GM21515 (cell line): ENCODE data around the gene DDI2.
"Not testable (repeated sequence)": the region's sequence is repeated elsewhere in the genome, so short reads cannot be mapped to it uniquely, and the experiment has no call there.

Experiments used
- ATAC-seq: cut with Tn5 transposase; IDR thresholded peaks from one replicate; pipeline ENCODE4 v1.9.1; 2021; ENCODE audit not compliant: unreplicated experiment

DDI2 gene

DNA sequence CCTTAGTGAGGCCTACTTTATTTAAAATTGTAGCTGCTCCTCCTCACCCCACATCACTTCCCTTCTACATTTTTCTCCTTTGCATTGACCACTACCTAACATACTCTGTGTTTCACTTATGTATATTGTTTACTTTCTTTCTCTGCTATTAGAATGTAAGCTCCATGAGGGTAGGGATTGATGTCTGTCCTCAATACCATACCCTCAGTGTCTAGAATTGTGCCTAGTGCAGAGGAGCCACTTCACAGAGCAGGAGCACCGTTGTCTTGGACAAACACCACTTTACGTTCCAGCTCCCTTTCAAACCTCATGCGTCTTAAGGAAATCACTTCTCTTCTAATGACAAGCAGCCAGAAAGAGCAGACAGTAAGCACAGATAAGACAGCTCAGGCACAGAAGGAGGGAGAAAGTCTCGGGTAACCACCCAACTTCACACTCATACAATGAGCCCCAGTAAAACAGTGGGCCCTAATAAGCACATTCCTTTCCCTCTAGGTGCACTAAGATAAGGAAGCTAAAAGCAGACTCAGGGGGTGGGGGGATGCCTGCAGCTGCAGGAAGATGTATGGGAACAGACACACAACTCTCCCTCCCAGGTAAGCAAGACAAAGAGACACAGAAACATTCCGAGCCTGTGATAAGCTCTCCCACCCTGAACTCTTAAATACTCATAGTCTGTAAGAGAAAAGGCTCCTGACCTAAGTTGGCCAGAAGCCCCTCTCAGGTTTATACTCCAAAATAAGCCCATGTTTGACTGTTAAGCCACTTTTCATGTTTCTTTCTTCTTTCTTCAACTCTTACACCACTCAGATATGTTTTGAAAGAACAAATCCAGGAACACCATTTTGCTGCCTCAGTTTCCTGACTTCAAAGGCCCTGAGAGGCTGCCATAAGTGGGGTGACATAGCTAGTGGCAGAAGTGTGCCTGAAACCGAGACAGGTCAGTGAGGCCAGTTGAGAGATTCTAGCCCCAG, 59.7 kb downstream of the DDI2 start:
- no peak for ATAC-seq

DNA sequence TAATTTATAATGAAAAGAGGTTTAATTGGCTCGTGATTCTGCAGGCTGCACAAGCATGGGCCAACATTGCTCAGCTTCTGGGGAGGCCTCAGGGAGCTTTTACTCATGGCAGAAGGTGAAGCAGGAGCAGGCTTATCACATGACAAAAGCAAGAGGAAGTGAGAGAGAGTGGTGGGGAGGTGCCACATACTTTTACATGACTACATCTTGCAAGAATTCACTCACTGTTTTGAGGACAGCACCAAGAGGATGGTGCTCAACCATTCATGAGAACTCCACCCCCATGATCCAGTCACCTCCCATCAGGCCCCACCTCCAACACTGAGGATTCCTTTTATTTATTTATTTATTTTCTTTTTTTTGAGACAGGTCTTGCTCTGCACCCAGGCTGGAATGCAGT, 61.3 kb downstream of the DDI2 start:
- ATAC-seq: no peak

DNA sequence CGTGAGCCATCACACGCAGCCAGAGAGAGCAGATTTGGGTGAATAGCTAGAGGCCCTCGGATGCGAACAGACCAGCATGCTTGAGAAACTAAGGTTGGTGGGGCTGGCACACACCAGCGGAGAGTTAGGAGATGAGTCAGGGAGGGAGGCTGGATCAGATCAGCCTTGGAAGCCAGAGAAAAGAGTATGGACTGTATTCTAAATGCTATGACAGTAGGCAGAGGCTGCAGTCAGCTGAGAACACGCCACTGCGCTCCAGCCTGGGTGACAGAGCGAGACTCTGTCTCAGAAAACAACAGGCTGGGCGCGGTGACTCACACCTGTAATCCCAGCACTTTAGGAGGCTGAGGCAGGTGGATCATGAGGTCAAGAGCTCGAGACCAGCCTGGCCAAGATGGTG, 62.9 kb downstream of the DDI2 start:
- ATAC-seq: no peak

DNA sequence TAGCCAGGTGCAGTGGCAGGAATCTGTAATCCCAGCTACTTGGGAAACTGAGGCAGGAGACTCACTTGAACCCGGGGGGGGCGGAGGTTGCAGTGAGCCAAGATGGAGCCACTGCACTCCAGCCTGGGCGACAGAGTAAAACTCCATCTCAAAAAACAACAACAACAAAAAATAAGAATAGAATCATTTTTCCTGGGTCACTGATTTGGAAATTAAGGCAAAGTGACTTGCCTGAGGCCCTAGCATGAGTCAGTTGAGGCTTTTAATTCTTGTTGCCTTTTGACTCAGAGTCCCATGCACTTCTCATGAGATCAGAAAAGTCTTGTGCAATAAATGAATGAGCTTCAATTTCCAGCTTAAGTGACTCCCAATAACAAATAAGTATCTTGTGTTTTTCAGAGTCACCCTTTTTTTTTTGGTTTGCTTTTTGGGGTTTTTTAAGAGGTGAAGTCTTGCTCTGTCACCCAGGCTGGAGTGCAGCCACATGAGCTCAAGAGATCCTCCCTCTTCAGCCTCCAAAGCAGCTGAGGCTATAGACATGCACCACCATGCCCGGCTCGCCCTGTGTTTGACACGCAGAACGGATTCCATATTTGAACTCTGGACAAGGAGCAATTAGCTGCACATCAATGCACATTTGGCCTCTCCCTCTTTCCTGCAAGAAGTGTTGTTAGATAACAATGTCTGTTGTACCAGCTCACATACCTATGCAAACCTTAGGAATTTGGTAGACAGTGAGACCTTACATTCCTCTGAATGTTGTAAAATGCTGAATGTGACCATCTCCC, 63.5 kb downstream of the DDI2 start:
- ATAC-seq: no peak

DNA sequence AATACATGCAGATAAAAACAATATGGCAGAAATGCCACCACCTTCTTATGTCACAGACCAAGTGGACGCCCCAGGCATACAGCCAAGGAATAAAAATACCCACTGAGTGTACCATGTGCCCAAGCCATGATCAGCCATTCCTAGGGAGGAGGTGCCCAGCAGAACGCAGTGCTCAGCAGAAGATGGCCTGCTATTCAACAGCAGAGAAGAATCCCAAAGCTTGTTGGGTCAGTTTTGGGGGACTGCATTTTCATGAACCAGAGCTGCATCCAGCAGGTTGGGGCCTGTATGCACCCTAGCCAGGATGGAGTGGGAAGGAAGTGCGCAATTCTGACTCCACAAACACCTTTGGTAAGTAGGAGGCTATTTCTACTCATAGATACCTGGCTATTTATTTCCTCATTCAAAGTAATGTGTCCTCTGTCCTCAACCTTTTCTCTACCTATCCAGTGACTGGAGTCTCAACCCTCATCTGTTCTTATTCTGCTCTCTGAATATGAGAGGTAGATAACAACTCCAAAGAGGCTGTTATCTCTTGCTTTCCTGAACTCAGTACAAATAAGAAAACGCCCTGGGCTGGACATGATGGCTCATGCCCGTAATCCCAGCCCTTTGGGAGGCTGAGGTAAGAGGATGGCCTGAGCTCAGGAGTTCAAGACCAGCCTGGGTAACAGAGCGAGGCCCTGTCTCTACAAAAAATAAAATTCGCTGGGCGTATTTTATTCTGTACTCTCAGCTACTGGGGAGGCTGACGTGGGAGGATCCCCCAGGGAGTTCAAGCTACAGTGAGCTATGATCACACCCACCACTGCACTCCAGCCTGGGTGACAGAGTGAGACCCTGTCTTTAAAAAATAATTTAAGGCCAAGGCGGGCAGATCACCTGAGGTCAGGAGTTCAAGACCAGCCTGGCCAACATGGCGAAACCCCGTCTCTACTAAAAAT, 64.4 kb downstream of the DDI2 start:
- ATAC-seq: no peak

DNA sequence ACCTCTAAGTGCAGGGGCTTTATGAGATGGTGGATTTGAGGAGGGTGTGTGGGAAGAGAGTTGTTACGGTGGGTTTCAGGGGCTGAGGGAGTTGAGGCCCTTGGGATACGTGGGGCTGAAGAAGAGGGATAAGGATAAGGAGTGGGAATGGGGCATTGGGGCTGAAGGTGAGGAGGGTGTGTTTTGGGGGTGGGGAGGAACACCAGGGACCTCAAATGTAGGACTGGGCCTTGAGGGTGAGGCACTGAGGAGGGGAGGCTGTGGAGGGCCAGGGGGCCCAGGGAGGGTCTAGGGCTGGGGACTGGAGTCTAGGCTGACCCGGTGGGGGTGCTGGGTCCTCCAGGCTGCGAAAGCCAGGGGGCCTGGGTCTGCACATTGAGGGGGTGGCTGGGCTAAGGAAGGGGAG, 65.7 kb downstream of the DDI2 start:
- no peak for ATAC-seq

DNA sequence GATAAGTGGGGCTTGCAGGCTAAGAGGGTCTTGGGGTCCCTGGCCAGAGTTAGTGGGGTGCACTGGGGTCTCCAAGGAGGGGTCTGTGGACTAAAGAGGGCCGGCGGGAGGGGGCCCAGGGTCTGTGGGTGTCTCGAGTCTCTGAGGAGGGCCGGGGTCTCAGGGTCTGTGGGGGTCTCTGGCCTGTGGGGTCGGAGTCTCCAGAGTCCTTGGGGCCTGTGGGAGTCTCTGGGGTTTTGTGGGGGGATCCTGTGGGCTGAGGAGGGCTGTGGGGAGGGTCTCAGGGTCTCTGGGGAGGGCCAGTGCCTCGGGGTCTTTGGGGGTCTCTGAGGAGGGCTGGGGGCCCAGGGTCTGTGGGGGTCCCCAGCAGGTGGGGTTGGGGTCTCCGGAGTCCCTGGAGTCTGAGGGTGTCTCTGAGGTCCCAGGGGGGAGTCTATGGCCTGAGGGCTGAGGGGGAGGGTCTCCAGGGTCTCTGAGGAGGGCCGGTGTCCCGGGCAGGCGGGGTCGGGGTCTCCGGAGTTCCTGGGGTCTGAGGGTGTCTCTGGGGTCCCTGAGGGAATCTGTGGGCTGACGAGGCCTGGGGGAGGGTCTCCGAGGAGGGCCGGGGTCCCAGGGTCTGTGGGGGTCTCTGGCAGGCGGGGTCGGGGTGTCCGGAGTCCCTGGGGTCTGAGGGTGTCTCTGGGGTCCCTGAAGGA, 66.2 kb downstream of the DDI2 start:
- ATAC-seq: no peak

DNA sequence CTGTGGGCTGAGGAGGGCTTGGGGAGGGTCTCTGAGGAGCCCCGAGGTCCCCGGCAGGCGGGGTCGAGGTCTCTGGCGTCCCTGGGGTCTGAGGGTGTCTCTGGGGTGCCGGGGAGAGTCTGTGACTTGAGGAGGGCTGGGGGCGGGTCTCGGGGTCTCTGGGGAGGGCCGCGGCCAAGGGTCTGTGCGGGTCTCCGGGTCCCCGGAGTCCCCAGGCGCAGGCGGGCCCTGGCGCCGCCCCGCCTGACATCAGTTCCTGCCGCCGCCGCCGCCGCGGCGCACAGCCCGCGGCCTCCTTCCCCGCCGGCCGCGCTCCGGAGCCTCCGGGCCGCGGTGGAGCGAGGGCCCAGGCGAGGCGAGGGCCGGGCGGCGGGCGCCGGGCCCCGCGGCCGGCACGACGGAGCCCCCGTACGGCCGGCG, 66.8 kb downstream of the DDI2 start, which contains the start of gene PLEKHM2:
PLEKHM2 (plus strand) TSS at position 279 of the 420 bp plus-strand sequence. CDS start 239 bp downstream, outside the sequence.
- peak; percentile 51 for ATAC-seq

DNA sequence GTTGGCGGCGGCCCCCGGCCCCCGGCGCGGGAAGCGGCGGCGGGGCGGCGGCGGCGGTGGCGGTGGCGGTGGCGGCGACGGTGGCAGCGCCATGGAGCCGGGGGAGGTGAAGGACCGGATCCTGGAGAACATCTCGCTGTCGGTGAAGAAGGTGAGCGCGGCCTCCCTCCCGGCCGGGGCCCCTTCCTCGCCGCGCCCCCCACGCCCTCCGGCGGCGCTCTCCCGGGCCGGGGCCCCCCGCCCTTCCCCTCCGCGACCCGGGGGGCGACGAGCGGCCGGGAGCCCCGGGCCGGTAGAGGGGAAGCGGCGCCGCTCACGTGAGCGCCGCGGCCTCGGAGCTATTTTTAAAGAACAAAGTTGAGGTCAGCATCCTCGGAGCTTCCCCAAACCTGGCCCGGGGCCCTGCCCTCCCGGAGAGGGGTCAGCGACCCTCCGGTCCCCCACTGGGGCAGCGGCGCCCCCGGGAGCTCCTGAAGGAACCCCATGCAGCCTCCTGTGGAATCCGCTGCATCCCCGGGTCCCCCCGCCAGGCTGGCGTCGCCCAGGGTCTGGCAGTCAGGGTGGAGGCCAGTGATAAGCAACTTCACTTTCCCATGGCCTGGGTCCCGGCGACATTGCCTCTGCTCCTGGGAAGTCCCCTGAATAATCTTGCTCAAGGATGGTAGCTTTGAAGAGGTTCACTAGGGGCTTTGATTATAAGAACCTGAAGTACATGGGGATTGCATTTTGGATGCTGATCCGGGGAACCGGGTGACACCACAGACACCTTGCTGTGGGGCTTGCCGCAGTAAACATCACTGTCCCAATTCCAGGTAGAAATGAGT, 67.4 kb downstream of the DDI2 start:
- ATAC-seq: no peak

DNA sequence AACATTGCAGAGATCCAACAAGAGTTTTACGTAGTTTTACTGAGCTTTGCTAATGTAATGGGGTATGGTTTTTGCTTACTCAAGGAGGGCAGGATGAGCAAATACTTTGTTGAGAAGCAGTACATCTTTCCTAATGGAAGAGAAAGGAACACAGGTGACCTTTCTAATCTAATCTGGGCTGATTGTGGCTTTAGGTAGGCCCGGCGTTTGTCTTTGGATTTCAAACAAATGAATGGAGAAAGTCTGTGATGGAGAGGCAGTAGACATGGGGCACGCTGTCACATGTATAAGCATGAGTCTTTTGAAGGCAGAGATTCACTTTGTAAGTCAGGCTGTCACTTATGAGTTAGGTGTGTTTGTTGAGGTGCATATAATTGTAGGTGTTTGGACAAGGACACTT, 68.6 kb downstream of the DDI2 start:
- no peak for ATAC-seq

DNA sequence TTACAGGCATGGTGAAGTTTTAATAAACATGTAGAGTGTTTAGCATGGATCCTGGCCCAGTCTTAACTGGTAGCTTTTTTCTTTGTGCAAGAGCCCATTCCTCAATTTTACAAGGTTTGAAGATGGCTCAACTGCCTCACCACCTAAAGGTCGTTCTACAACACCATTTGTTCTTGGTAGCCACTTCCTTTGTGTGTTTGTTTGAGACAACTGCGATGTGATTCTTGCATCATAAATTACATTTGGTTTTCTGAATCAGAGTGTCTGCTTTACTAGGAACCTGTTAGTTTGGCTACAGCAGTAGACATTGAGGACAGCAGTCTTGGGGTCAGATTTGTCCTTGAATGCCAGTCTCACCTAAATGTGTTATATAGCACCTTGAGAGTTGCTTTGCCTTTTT, 70.2 kb downstream of the DDI2 start:
- no peak for ATAC-seq

DNA sequence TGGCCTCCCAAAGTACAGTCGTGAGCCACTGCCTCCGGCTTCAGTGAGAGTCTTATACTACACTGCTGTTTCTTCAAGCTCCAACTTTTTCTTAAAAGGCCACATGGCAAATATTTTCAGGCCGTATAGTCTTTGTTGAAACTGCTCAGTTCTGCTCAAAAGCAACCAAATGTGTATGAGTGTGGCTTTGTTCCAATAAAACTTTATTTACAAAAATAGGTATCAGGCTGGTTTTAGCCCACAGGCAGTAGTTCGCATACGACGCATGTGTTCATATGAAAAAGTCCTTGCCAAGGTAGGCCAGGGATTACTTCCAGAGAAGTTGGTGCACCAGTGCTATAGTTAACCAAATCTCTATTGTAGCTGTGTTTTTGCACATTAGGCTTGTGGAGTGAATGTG, 73.1 kb downstream of the DDI2 start:
- no peak for ATAC-seq

DNA sequence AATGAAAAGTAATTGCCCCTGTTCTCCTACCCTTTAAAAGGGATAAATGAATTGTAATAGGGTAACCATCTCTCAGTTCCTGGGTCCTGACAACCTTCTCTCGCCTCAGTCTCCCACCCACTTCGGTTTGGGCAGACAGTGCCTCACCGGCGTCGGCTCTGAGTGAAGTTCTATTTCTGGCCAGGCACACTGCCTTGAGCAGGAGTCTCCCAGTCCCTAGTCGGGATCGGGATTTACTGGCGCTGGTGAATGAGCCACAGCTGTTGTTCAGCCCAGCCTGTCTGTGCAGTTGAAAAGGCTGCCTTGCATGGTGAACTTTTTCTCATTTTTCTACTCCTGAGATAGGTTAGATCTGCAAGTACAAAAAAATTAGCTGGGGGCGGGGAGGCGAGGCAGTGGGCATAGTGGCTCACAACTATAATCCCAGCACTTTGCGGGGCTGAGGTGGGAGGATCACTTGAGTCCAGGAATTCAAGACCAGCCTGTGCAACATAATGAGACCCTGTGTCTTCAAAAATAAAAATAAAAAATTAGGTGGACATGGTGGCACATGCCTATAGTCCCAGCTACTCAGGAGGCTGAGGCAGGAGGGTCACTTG, 74.3 kb downstream of the DDI2 start:
- ATAC-seq: no peak

DNA sequence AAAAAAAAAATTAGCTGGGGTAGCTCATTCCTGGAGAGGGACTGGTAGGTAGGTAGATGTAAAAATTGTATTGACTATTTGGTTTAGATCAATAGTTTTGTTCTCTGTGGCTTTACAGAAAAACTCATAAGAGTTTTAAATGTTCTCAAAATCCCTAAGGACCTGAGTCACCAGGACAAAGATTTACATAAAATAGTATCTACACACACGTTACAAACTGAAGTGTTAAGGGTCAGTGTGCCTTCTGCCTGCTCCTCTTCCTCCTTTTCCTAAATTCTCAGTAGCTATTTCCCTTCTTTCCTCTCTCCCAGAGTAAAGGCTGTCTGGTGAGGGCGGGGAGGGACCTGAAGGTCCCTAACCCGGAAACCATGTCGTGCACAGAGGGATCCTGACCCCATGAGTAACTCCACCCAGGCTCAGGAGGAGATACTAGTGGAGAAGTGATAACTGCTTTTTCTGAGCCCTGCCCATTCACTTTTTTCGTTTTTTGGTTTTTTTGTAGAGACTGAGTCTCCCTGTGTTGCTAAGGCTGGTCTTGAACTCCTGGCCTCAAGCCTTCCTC, 74.9 kb downstream of the DDI2 start:
- ATAC-seq: no peak

DNA sequence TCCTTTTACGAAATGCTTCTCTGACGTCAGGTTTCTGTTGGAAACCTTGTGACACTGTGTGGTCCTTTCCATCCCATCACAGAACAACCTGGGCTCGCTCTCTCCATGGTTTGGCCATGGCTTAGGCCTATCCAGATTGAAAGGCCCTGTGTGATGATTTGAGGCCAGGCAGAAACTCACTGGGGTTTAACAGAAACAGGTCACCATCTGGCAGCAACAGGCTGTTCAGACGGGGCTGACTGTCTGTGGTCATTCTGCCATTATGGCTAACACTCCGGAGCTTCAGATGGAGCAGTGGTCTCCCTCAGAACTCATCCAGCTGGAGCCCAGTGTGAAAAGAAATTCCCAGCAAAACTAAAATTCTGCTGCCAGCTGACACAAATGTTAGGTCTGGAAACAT, 76.1 kb downstream of the DDI2 start:
- no peak for ATAC-seq

DNA sequence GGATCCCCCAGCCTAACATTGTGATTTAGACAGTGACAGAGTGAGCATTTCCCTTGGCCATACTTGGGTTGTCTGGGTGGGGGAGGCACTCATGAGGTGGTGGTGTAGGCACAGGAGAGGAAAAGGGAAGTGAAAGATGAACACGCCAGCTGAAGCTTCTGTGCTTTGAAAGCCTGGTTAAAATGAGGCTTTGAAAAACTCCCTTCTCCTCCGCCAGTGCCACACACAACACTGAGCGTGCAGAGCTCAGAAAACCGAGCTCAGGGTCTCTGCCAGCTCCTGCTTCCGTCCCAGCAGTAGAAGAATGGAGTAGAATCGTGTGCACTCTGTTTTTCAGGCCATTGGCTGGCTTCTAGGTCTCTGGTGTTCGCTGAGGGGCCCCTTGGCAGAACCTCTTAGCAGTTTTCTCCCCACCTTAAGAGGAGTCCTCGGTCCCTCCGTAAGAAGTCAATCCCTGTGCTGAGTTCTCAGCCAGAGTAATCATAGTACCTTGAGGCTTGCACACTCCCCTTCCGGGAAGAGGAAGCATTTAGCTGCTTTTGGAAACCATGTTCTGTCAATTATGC, 79.8 kb downstream of the DDI2 start:
- peak; percentile 93 for ATAC-seq

DNA sequence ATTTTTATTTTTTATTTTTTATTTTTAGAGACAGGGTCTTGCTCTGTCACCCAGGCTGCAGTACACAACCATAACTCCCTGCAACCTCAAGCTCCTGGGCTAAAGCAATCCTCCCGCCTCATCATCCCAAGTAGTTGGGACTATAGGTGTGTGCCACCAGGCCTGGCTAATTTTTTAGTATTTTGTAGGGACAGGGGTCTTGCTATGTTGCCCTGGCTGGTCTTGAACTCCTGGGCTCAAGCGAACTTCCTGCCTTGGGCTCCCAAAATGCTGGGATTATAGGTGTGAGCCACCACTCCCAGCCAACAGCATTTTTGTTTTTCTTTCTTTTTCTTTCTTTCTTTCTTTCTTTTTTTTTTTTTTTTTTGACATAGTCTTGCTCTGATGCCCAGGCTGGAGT, 80.9 kb downstream of the DDI2 start:
- ATAC-seq: no peak

DNA sequence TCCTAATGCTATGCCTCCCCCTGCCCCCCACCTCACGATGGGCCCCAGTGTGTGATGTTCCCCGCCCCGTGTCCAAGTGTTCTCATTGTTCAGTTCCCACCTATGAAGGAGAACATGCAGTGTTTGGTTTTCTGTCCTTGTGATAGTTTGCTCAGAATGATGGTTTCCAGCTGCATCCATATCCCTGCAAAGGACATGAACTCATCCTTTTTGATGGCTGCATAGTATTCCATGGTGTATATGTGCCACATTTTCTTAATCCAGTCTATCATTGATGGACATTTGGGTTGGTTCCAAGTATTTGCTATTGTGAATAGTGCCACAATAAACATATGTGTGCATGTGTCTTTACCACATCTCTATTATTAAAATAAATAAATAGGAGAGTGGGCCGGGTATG, 82.1 kb downstream of the DDI2 start:
- not testable (repeated sequence) for ATAC-seq
